Suprapubic skin (tissue), 4 donors: ENCODE measurements around the gene OMD. TPM values are rescaled to one million over a fixed set of nuclear protein-coding genes. Genes with fewer than 3 reads are reported as not detected.

Experiments used
- DNase-seq, 2 donors: peaks; one replicate each; pipeline ENCODE4 v3.0.0-alpha.2; 2019; ENCODE audit warnings: low spot score in 2 of 2
- H3K27ac ChIP-seq: fragments of 200-600 bp; sonication (generic); one replicate; pipeline ENCODE4 v1.5.1; 2019
- H3K27me3 ChIP-seq: fragments of 200-600 bp; sonication (generic); one replicate; pipeline ENCODE4 v1.5.1; 2019
- H3K36me3 ChIP-seq: fragments of 200-600 bp; sonication (generic); one replicate; pipeline ENCODE4 v1.5.1; 2019
- H3K4me1 ChIP-seq: fragments of 200-600 bp; sonication (generic); one replicate; pipeline ENCODE4 v1.5.1; 2019
- H3K4me3 ChIP-seq: fragments of 200-600 bp; sonication (generic); one replicate; pipeline ENCODE4 v1.5.1; 2019; ENCODE audit warnings: mild to moderate bottlenecking
- H3K9me3 ChIP-seq: fragments of 200-600 bp; sonication (generic); one replicate; pipeline ENCODE4 v1.5.1; 2019
- EP300 ChIP-seq: sonication (generic); formaldehyde crosslinking; IDR thresholded peaks from one replicate; pipeline ENCODE4 v1.6.1; 2017; ENCODE audit warnings: antibody characterized with exemption
- POLR2A ChIP-seq, 2 donors: fragments of 450-650 bp; IDR thresholded peaks; one replicate each; pipeline ENCODE4 v1.6.1; 2017; ENCODE audit warnings: antibody characterized with exemption in 2 of 2, mild to moderate bottlenecking in 2 of 2, moderate library complexity in 2 of 2
- POLR2AphosphoS5 ChIP-seq, 3 donors: sonication (generic); formaldehyde crosslinking; IDR thresholded peaks; one replicate each; pipeline ENCODE4 v1.6.1; 2017; ENCODE audit warnings: antibody characterized with exemption in 3 of 3
- WGBS: methylation state at CpG from one replicate; pipeline ENCODE4 v1.1.5; 2018; 5-methylcytosine and 5-hydroxymethylcytosine counted together
- total RNA-seq, 4 donors: library from RNA; depleted of rRNA; stranded (reverse); fragments of >200 nt; gene quantifications; one replicate each; pipeline ENCODE4 v1.1.0, GENCODE V29; 2016
- TF ChIP-seq, protein P1 (sequence below), 2 donors: fragments of 200-600 bp in 1 of 2; fragments of 450-650 bp in 1 of 2; sonication (generic) in 1 of 2; IDR thresholded peaks; one replicate each; pipeline ENCODE4 v1.5.1; 2016 to 2019; ENCODE audit warnings: antibody characterized with exemption in 2 of 2, mild to moderate bottlenecking in 1 of 2, moderate library complexity in 1 of 2

OMD gene
- total RNA-seq, 4 donors from 2014 or later = 2.5 to 5.2 (median 2.7) TPM

DNA sequence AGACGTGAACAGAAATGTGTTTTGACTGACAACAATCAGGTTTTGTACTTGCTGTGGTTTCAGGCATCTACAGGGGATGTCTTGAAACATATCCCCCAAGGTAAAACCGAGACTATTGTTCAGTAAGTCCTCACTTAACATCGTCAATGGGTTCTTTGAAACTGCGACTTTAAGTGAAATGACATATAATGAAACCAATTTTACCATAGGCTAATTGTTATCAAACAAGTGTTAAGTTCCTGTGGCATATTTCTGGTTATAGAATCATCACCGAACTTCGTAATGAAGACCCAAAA lies 16.4 kb upstream of the OMD start:
- TF ChIP-seq, protein P1, sequence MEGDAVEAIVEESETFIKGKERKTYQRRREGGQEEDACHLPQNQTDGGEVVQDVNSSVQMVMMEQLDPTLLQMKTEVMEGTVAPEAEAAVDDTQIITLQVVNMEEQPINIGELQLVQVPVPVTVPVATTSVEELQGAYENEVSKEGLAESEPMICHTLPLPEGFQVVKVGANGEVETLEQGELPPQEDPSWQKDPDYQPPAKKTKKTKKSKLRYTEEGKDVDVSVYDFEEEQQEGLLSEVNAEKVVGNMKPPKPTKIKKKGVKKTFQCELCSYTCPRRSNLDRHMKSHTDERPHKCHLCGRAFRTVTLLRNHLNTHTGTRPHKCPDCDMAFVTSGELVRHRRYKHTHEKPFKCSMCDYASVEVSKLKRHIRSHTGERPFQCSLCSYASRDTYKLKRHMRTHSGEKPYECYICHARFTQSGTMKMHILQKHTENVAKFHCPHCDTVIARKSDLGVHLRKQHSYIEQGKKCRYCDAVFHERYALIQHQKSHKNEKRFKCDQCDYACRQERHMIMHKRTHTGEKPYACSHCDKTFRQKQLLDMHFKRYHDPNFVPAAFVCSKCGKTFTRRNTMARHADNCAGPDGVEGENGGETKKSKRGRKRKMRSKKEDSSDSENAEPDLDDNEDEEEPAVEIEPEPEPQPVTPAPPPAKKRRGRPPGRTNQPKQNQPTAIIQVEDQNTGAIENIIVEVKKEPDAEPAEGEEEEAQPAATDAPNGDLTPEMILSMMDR (IDR thresholded peaks at IDR 0.05) = no peak
- no peak for TF ChIP-seq POLR2AphosphoS5 (IDR thresholded peaks at IDR 0.05)
- WGBS = 86% methylated on average over 6 of the region's 6 CpGs
- Histone ChIP-seq H3K4me3 (no peak overlapping the region), H3K36me3 (no peaks in the 10 kb centered on the region), H3K4me1 (peaks cover 3% of the 10 kb centered on the region), H3K27me3 (no peaks in the 10 kb centered on the region), H3K27ac (no peak overlapping the region), H3K9me3 (no peaks in the 10 kb centered on the region)
- DNase-seq = no peak

GRCh38 chr9:92439921-92440750 lies 15.9 kb upstream of the OMD start:
- H3K9me3 ChIP-seq = no peaks in the 10 kb centered on the region
- WGBS = 83% methylated on average over 5 of the region's 5 CpGs
- H3K27me3 ChIP-seq = no peaks in the 10 kb centered on the region
- no peak for DNase-seq
- TF ChIP-seq EP300 = no peak
- TF ChIP-seq POLR2AphosphoS5 (IDR thresholded peaks at IDR 0.05) = no peak
- no peak for TF ChIP-seq POLR2A (IDR thresholded peaks at IDR 0.05)
- TF ChIP-seq, protein P1 (IDR thresholded peaks at IDR 0.05) = no peak
- no peak overlapping the region for H3K27ac ChIP-seq
- no peak overlapping the region for H3K4me3 ChIP-seq
- peaks cover 3% of the 10 kb centered on the region for H3K4me1 ChIP-seq
- no peaks in the 10 kb centered on the region for H3K36me3 ChIP-seq

DNA sequence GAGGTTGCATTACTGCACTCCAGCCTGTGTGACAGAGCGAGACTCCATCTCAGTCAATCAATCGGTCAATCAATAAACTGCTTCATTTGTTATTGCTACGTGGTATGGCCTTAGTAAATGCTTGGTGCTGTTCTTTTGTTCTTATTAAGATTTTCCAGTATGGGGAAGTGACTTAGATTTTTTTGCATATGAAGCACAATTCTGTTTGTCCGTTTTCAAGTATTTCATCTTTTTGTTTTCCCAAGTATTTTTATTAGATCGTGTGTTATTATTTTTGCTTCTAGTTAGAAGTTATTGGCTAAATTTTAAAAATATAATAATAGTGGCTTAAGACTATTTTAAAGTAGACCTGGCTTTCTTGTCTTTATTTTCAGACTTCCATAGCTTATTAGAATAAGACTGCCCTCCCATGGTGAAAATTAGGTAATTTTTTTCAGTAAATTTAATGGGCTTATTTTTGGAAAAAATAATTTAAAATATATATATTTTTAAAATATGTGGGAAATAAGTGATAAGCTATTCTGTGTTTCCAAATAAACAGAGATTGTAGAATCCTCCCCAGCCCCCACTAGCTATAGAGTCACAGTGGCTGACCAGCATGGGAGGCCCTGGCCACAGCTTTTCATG lies 14.7 kb upstream of the OMD start:
- Histone ChIP-seq H3K27me3 (no peaks in the 10 kb centered on the region), H3K9me3 (no peaks in the 10 kb centered on the region), H3K27ac (no peak overlapping the region), H3K36me3 (no peaks in the 10 kb centered on the region), H3K4me3 (no peak overlapping the region), H3K4me1 (no peaks in the 10 kb centered on the region)
- 70% methylated on average over 5 of the region's 5 CpGs for WGBS
- no peak for TF ChIP-seq POLR2AphosphoS5 (IDR thresholded peaks at IDR 0.05)
- TF ChIP-seq POLR2A (IDR thresholded peaks at IDR 0.05) = no peak
- TF ChIP-seq, protein P1 (IDR thresholded peaks at IDR 0.05) = no peak
- TF ChIP-seq EP300 = no peak
- DNase-seq = no peak

DNA sequence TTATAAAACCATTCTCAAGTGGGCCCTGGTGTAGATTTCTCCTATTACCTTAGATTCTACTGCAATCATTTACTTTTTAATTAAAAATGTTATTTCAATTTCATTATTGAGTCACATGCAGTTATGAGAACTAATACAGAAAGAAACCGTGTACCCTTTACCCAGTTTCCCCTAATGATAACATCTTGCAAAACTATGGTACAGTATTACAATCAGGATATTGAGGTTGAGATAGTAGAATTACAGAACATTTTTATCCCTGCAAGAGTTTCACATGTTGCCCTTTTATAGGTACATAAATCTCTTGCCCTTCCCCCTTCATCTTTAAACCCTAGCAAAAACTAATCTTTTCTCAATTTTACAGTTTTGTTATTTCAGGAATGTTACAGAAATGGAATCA lies 11.0 kb upstream of the OMD start:
- Histone ChIP-seq H3K4me3 (no peak overlapping the region), H3K27me3 (no peaks in the 10 kb centered on the region), H3K4me1 (no peaks in the 10 kb centered on the region), H3K27ac (no peak overlapping the region), H3K9me3 (no peaks in the 10 kb centered on the region), H3K36me3 (no peaks in the 10 kb centered on the region)
- no peak for DNase-seq
- 89% methylated on average over 1 of the region's 1 CpG for WGBS
- TF ChIP-seq EP300 (no peak), POLR2AphosphoS5 (IDR thresholded peaks at IDR 0.05) (no peak), POLR2A (IDR thresholded peaks at IDR 0.05) (no peak)
- TF ChIP-seq, protein P1 (IDR thresholded peaks at IDR 0.05) = no peak

GRCh38 chr9:92432972-92433548 lies 8.8 kb upstream of the OMD start:
- H3K27me3 ChIP-seq = no peaks in the 10 kb centered on the region
- no peak overlapping the region for H3K27ac ChIP-seq
- TF ChIP-seq EP300 (no peak), POLR2A (IDR thresholded peaks at IDR 0.05) (no peak), POLR2AphosphoS5 (IDR thresholded peaks at IDR 0.05) (no peak)
- TF ChIP-seq, protein P1 (IDR thresholded peaks at IDR 0.05) = no peak
- DNase-seq = no peak
- H3K4me3 ChIP-seq = no peak overlapping the region
- no peaks in the 10 kb centered on the region for H3K9me3 ChIP-seq
- no peaks in the 10 kb centered on the region for H3K4me1 ChIP-seq
- H3K36me3 ChIP-seq = no peaks in the 10 kb centered on the region
- 77% methylated on average over 5 of the region's 5 CpGs for WGBS
